Activated naive CD4-positive, alpha-beta T cell treated with anti-CD3 and anti-CD28 coated beads, Interleukin-2, amount 10 ng/mL, durations not matched to agents 5 hours and 36 hours (primary cell): Measurements from ENCODE around the gene LIMS4. TPM values are rescaled to one million over a fixed set of nuclear protein-coding genes. Genes with fewer than 3 reads are reported as not detected.

Experiments
- total RNA-seq, 2 experiments: library from RNA; stranded (reverse); gene quantifications; one replicate each; pipeline ENCODE4 v1.2.3, GENCODE V29; 2021

Gene LIMS4, protein sequence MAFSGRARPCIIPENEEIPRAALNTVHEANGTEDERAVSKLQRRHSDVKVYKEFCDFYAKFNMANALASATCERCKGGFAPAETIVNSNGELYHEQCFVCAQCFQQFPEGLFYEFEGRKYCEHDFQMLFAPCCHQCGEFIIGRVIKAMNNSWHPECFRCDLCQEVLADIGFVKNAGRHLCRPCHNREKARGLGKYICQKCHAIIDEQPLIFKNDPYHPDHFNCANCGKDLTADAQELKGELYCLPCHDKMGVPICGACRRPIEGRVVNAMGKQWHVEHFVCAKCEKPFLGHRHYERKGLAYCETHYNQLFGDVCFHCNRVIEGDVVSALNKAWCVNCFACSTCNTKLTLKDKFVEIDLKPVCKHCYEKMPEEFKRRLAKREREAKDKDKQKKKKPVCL
- total RNA-seq, result 1 to 10 TPM in 1 of 2 experiments, under 1 TPM in 1; 0.67 to 1.6 TPM

DNA sequence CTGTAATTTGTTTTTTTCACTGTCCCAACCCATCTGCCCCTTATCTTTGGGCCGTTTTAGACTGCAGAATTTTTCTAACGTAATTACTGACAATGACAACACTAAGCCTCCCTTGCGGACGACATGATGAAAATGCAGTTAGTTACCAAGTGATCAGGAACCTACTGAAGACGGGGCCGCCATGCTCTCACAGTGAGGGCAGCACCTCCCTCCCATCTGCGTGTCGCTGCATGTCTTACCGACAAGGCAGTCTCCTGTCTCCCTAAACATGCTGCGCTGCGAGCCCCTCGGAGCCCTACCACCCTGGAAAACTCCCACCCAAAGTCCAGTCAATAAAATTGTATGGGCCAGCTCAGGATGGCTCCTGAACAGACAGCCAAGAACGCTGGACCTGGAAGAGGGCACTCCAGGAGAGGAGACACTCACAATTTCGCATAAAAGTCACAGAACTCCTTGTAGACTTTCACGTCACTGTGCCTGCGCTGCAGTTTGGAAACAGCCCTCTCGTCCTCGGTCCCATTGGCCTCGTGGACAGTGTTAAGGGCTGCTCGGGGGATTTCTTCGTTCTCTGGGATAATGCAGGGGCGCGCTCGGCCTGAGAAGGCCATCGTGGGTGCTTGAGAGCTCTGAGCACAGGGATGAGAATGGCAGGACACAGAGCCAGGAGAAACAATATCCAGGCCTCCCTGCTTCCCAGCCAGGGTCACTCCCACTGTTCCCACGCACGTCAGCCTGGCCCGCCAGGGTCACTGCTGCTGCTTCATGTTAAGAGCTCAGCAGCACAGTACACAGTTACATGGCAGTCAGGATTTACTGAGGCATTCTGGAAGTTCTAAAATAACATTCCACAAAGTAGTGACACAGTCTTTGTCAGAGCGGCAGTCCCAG is at the start of gene LIMS4:
Gene LIMS4, minus strand, starts transcription at position 646 of the 888 bp plus-strand sequence. Its CDS starts 38 bp downstream, at position 608.

Other genes with a start within 250 kb of the LIMS4 start
- gene RGPD6, start 104.4 kb upstream of the LIMS4 start, total RNA-seq, result 10 to 100 TPM in 1 of 2 experiments, 1 to 10 TPM in 1; 2.6 to 13.3 TPM
- gene BUB1, start 205.2 kb upstream of the LIMS4 start, total RNA-seq, result 10 to 100 TPM; 82.2 to 85.8 TPM